NCI-H187 (cell line): Measurements from ENCODE around the gene KCNE3.

Experiments
- DNase-seq, 2 experiments: peaks; one replicate each; lab custom pipeline; 2025; lab: John Stamatoyannopoulos, UW

KCNE3 gene

DNA sequence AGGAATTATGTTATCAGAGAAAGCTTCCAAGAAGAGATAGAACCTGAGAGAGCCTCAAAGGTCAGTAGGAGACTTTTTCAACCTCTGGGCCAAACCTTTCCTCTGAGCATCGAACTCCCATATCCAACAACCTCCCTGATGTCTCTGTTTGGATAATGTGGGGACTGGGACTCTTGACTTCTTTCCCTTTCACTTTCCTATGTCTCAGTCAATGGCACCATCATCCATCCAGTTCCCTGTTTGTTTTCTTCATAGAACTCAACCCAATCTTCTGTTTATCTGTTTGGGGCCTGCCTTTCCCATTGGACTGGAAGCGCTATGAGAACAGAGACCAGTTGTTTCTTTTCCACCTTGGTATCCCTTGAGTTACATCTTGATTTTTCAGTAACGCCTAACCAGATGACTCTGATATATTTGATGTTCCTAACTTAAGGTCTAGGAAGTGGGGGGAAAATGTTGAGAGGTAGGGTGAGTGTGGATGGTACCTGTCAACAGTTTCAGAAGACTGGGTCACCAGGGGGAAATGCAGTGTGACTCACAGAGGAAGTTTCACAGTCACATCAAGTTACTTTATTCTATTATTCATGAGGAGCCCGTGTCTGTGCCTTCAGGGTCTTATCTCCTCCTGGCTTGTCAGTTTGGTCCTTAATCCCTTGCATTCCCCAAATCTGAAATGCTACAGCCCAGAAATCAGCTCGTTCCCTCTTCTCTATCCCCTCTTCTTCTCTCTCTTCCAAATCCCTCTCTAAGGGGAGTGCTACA, 4.5 kb upstream of the KCNE3 start:
- DNase-seq = no peak

DNA sequence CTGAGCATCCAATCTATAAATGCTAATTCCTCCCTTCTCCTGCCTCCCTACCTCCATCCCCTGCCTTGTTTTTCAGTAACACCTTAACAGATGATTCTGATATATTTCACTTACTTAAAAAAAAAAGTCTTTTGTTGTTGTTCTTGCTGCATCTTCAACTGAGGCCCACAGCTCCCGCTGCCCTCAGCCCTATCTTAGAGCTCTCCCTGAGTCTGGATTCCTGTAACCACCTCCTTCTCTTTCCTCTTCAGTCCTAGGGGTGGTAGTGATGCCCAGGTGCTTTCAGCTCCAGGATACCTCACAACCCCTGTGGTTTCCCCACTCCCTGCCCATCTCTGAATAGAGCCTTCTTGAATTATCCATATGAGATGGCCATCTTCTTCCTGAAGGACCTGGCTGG, 3.7 kb upstream of the KCNE3 start:
- no peak for DNase-seq

DNA sequence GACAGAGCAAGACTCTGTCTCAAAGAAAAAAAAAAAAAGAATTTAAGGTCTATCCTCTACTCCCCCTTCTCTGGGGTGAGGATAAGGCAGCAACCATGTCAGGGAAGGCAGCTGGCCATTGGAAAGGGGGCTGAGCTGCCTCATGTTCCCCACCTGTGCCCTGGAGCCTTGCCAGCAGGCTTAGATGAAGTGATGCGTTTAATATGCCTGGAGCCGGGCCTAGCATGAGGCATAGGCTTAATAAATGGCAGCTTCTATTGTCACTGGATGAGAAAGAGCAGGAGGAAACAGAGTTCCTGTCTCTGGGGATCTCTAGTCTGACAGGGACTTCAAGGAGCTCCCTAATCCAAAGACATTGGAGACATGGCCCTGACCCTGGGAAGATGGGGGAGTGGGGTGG, 3.2 kb upstream of the KCNE3 start:
- no peak for DNase-seq

DNA sequence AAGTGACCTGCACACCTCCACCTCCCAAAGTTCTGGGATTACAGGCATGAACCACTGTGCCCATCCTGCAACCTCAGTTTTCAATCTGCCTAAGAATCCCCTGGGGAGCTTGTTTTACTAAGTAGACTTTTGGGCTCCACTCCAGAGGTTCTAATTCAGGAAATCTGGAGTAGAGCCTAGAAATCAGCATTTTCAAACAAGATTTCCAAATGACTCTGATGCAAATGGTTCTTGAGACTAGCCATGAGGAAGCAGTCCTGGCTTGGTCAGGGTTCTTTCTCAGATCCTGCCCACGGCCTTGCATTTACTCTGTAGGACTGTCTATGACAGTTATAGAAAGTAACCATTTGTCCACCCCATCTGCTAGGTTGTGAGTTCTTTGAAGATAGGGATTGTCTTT, 1.6 kb upstream of the KCNE3 start:
- DNase-seq = no peak

DNA sequence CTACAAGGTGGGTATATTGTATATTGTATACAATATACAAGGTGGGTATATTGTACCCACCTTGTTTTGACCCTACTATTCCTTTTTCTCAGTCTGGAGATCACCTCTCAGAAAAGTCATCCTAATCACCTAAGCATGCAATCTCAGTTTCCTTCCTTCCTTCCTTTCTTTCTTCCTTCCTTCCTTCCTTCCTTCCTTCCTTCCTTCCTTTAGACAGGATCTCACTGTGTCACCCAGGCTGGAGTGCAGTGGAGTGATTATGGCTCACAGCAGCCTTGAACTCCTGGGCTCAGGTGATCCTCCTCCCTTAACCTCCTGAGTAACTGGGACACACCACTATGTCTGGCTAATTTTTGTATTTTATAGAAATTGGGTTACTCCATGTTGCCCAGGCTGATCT, 1.2 kb upstream of the KCNE3 start:
- no peak for DNase-seq

DNA sequence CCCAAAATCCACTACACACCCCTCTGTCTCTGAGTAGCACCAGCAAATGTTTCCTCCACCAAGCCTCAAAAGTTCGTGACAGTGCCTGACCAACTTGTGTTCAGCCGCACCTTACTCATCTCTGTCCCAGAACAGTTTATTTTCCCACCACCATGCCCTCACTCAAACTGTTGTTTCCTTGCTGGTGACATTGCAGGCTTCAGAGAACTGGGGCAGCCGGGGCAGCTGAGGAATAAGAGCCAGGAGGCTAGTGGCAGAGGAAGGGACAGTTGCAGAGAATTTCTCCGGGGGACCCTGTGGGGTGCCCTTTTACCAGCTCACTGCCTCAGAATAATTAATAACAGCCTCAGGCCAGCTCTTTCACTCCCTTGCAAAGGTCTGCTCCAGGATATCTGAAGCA, 709 bp upstream of the KCNE3 start:
- DNase-seq = no peak

DNA sequence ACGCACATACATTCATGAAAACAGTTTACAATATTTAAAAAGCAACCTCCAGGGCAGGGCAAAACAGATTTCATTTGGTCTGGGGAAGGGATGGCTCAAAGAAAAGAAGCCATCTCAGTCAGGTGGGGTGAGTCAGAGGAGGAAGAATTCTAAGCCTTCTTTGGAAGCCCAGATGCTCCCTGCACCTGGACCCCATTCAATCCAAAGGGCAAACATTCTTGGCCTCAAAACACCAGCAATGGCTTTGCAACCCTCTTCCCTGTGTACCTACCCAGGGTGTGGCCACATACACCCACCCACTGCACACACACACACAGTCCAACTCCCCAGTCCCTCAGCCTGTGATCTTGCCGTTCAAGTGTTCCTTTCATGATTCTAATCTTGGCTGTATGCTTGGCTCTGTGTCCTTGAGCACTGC, 2.0 kb downstream of the KCNE3 start:
- DNase-seq = no peak

DNA sequence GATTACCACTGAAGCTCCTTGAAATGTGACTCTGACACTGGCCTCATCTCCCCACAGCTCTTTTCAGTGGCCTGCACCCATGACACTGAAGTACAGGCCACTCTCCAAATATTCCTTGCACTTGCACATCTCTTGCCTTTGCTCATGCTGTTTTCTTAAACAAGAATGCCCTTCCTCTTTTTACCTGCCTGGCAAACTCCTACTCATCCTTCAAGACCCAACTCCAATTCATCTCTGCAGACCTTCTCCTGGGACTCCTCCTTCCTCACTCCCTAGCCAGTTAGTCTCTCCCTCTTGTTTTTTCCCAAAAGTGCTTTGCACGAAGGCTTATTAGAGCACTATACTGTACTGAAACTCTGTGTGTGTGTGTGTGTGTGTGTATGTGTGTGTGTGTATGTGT, 2.6 kb downstream of the KCNE3 start:
- no peak for DNase-seq

DNA sequence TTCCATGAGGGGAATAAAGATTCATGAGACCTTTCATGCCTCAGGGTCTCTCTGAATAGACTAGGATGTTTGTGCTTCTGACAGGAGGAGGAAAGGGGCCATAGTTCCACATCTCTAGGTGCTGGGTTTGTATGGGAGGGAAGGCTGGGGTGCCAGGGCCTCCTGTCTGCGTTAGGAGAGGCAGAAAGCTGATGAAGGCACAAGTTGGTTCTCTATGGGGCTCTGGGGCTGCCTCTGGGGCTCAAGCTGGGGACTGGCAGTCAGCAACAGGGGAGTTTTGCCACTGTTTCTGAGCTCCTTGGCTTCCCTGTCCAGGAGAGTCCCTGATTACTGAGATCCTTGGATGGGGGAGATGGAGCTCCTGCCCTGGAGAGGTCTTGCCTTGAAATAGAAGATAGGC, 4.1 kb downstream of the KCNE3 start:
- DNase-seq = no peak

DNA sequence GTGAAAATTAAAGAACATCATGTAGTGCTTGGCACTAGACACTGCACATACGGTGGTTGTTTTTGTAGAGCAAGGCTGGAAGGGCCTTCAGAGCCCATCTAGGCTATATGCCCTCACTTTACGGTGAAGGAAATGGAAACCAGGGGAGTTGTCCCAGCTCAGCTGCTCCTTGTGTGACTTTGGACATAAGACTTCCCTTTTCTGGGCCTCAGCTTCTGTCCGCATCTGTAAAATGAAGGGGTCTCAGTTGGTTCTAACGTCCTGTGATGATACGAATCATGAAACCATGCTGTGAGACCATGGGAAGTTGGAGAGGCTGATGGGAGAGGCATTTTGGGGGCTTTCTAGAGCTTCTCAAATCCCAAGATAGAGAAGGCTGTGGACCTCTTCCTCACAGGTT, 4.7 kb downstream of the KCNE3 start:
- DNase-seq = no peak

DNA sequence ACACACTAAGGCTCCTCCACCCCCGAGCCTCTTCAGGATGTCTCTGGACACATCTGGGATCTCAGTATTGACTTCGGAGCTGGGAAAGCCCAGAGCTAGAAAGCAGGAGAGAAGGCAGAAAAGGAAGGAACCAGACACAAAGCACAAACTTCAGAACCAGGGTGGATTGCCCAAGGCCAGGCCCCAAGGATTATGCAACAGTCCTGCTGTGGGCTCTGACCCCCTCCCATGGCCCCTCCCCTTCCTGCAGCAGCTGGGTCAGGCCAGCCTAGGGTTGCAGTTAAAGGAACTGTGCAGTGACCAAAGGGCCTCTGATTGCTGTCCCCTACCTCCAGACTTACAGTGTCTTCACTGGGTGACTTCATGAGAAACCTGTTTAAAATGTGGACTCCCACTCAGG, 5.3 kb downstream of the KCNE3 start:
- no peak for DNase-seq

DNA sequence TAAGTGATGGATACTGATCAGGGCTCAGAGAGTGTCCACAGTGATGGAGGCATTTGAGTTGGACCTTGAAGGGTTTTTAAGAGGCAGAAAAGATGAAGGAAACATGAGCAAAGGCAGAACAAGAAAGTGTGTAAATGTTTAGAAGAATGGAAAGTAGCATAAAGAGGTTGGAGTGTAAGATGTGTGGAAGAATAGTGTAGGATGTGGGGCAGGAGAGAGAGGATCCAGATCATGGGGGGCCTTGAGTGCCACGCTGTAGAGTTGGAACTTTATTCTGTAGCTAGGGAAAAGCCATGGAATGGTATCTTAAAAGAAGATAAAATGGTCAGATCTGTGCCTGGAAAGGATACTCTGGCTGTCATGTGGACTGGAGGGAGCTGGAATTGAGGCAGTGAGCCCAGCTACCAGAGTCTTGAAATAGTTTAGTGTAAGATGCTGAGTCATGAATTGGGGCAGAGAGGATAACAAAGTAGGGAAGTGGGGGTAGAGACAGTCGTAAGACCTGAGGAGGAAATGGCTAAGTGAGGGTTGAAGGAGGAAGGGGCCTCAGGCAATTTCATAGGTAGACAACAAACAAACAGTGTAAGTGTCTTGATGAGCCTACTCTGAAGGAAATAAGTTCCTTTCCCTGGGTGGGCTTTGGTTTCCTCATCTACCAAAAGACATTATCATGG, 6.7 kb downstream of the KCNE3 start:
- no peak for DNase-seq

DNA sequence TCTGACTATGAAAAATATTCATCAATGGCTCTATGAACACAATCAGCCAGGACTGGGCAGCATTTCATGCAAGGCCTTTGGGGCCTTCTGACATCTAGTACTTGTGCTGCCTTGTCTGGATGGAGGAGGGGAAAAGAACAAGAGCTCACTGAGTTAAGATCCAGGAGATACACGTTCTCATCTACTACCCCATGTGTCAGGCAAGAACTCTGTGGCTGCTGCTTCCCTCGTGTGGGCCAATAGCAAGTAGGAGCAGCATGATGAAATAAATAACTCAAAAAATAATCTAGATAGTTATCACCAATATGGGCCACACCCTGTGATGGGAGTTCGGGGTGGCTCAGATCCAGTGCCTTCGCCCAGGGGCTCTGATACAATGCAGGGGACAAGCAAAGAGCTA, 7.3 kb downstream of the KCNE3 start:
- DNase-seq = no peak

DNA sequence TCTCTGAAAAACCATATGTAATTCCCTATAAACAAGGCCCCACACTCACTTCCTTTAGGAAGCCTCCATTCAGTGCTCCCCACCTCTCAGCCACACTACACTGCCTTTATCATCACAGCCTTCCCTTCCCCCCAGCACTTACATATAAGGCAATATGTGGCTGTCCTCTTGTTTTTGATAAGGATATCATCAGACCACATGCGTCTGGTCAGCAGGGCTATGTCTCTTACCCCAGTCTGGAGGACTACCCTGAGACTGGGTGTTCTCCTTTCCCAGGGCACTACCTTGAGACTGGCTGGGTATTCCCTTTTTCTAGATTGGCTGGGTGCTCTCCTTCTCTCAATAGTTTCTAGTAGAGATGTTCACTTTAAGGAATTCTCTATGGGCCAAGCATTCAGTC, 7.8 kb downstream of the KCNE3 start:
- no peak for DNase-seq

DNA sequence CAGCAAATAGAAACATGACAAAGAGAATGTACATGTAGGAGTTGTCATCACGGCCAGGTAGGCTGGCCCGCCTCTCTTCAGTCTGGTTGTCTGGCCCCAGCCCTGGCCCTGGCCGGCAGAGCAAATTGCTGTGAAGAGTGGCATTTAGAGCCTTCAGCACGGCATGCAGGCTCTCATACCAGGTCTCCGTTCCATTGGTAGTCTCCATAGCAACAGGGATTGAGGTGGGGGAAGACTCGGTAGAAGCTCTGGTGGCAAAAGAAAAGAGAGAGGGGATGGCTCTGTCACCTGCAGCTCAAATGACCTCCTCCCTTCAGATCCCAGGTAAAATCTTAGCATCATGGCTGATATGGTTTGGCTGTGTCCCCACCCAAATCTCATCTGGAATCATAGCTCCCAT, 10.0 kb downstream of the KCNE3 start:
- no peak for DNase-seq

DNA sequence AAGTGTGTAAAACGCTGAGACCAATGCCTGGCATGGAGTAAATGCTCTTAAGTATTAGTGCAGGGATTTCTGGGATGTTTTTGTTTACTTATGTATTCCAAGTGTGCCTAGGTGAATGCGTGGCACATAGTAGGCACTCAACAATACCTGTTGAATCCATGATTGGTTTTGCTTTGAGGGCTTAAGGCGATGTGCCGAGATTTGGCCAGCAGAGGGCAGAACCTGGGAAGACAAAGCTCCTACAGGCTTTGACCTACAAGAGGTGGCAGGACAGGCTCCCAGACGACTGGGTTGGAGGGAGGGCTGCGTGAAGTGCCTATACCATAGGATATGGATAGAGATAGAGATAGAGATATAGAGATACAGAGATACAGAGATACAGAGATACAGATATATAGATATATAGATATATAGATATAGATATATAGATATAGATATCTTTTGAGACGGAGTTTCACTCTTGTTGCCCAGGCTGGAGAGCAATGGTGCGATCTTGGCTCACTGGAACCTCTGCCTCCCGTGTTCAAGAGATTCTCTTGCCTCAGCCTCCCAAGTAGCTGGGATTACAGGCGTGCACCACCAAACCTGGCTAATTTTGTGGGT, 13.9 kb downstream of the KCNE3 start:
- peak; percentile 28 to 37 for DNase-seq

DNA sequence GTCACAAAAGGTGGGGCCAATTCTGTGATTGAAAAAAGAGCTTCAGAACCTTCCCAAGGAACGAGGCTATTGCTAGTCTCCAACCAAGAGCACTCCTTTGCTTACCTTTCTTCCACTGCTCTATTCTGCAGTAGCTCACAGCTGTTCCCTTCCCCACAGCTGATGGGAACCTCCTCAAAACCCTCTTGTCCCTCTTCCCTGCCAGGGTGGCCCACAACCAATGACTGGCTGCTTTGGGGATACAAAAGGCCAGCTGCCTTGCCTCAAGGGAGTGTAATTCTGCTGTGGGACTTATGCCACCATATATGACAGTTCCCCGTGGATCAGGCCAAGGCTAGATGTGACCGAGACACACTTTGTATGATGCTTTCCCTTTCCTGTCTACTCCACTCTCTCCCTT, 15.0 kb downstream of the KCNE3 start:
- DNase-seq = no peak

DNA sequence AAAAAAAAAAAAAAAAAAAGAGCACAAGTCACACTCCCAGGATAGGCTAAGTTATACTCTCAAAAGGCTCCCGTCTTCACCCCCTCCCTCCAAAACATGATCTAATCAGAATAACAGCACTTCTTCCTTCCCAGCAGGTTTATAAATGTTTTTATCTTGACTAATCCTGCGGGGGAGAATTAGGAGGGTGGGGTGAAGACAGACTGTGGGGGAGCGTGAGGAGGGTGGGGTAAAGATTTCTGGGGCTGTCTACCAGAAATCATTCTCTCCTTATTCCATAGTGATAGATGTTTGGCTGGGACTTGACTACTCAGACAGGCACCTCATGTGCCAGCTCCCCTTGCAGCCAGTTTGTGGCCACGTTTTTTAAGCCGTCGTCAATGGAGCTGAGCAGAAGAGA, 17.0 kb downstream of the KCNE3 start:
- no peak for DNase-seq

DNA sequence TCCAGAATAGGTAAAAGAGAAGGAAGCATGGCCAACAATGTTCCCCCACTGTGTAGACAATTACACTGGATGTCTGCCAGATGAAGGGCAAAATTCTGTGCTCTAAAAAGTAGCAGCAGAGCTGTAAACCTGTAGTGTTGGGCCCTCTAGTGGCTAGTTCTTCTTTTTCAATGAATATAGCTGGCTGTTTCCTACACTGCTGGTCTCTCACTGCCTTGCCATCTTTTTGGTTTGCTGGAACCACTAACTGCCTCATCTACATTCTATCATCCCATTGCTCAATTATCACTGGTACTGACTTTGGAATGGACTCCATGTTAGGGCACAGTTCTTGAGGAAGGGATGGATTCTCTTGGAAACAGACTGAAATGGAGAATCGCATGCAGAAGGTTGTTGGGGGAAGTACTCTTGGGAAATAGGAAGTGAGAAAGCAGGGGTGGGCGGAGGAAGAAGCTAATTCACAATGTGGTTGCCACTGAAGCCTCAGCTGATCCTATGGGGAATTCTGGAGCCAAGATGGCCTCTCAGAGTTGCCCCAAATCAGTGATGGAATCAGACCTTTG, 17.9 kb downstream of the KCNE3 start:
- peak; percentile 6 to 71 for DNase-seq

DNA sequence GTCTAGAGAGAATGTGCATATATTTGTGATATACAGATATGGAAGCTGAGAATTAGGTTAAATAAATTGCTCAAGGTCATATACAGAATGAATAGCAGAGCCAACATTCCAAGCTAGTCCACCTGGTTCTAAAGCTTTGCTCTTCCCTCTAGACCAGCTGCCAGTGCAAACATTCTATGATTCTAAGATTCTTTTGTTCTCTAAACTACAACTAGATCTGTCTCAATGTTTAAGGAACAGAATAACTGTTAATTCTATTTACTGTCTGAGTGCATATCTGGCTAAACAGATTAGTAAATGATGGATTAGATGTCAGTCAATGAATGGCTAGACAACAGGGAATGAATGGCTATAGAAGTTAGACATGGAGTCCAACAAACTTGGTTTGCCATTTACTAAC, 19.6 kb downstream of the KCNE3 start:
- no peak for DNase-seq

DNA sequence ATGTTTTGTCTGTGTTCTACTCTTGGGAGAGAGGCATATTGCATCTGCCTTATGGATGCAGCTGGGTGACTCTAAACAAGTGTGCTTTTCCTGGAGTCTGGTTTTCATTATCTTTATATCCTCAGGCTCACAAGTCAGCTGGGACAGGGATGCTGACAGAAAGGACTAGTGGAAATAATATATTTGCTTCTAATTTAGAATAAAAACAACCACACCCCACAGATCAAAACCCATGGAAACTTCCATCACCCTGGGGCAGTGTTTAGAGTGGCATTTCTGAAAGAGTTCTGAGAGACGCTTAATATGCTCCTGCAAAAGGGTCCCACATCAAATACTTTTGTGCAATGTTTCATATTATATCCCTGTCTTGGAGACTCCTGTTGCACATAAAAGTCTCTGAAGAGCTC, 20.8 kb downstream of the KCNE3 start:
- no peak for DNase-seq

DNA sequence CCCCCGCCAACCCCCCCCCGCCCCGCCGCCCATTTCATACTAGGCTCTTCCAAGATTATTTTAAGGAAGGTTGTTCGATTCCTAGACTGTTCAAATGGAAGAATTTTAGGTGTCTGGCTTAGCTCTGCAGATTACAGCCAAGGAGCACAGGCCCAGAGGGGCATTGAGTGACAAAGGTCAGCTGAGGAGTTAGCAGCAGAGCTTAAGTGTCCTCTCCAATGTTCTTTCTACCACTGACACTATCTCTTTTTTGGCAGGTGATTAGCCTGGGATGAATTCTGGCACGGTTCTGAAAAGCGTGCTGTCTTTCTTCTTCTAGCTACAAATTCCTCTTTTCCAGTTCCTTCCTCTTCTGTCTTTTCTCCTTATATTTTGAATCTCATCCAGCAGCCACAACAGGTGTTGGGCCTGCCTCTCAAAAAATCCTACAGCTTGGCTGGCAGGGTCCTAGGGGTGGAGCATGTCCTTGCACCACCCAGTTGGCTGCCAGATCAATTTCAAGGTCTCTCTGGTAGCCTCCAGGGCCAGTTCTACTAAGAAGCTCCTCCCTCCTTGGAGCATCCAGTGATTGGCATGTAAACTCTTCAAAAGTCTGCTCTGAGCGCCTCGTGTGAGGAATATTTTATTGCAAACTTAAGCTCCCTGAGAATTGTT, 23.0 kb downstream of the KCNE3 start:
- no peak for DNase-seq
